GM12891 (cell line): ENCODE measurements around the gene UBE2U.
A peak's percentile ranks its signal among the peaks of the same experiment; 100 is the strongest.
"Not testable (repeated sequence)": the region's sequence is repeated elsewhere in the genome, so short reads cannot be mapped to it uniquely, and the experiment has no call there.

Experiments used
- DNase-seq: peaks from one replicate; pipeline ENCODE4 v3.0.0; 2011; ENCODE audit warnings: low spot score; ENCODE audit not compliant: insufficient read length
- FAIRE-seq: peaks from 2 replicates; lab custom pipeline; 2011; peaks lifted over from hg19 to GRCh38; lab: Jason Lieb, UNC
- PAX5 ChIP-seq: IDR thresholded peaks from 2 replicates; pipeline ENCODE4 v1.6.1; 2011; ENCODE audit warnings: low read length, moderate library complexity, mild to moderate bottlenecking; ENCODE audit not compliant: insufficient read depth, severe bottlenecking
- POLR2A ChIP-seq: IDR thresholded peaks from 2 replicates; pipeline ENCODE4 v1.6.1; 2011; ENCODE audit warnings: low read depth, low read length, control low read depth
- POLR2AphosphoS5 ChIP-seq: IDR thresholded peaks from 2 replicates; pipeline ENCODE4 v1.6.1; 2011; ENCODE audit warnings: low read depth, low read length, control low read depth
- POU2F2 ChIP-seq: IDR thresholded peaks from 2 replicates; pipeline ENCODE4 v1.6.1; 2011; ENCODE audit warnings: low read depth, mild to moderate bottlenecking, control low read depth, low read length, moderate library complexity
- SPI1 ChIP-seq: IDR thresholded peaks from 2 replicates; pipeline ENCODE4 v1.6.1; 2011; ENCODE audit warnings: low read depth, low read length, control low read depth
- TAF1 ChIP-seq: IDR thresholded peaks from 2 replicates; pipeline ENCODE4 v1.6.1; 2011; ENCODE audit warnings: low read depth, low read length, control low read depth

The UBE2U gene

GRCh38 chr1:64248065-64248464, 44.6 kb downstream of the UBE2U start:
- no peak for DNase-seq
- TF ChIP-seq TAF1 (no peak), SPI1 (no peak)
- no peak for FAIRE-seq

GRCh38 chr1:64250472-64250871, 47.0 kb downstream of the UBE2U start:
- not testable (repeated sequence) for DNase-seq, FAIRE-seq

- DNase-seq = no peak
- no peak for FAIRE-seq
- TF ChIP-seq SPI1 = no peak
- TF ChIP-seq POLR2A = no peak
- no peak for TF ChIP-seq POU2F2
- no peak for TF ChIP-seq TAF1
- TF ChIP-seq POLR2AphosphoS5 = no peak
- TF ChIP-seq PAX5 = no peak
Measured at GRCh38 chr1:64251971-64252370, 48.5 kb downstream of the UBE2U start.

- not testable (repeated sequence) for FAIRE-seq, DNase-seq
Measured at GRCh38 chr1:64257233-64257632, 53.8 kb downstream of the UBE2U start.

GRCh38 chr1:64258444-64258843, 55.0 kb downstream of the UBE2U start:
- not testable (repeated sequence) for FAIRE-seq, DNase-seq

GRCh38 chr1:64263335-64263734, 59.9 kb downstream of the UBE2U start:
- TF ChIP-seq SPI1 (no peak), POLR2A (no peak), PAX5 (no peak), TAF1 (no peak), POU2F2 (no peak), POLR2AphosphoS5 (no peak)
- DNase-seq = no peak
- FAIRE-seq = no peak

GRCh38 chr1:64263856-64264255, 60.4 kb downstream of the UBE2U start:
- TF ChIP-seq SPI1 = no peak
- no peak for TF ChIP-seq POLR2AphosphoS5
- TF ChIP-seq POU2F2 = no peak
- TF ChIP-seq POLR2A = no peak
- no peak for TF ChIP-seq PAX5
- no peak for TF ChIP-seq TAF1
- DNase-seq (no peak), FAIRE-seq (no peak)

GRCh38 chr1:64265141-64265540, 61.7 kb downstream of the UBE2U start:
- DNase-seq (no peak), FAIRE-seq (no peak)
- TF ChIP-seq POU2F2 (no peak), TAF1 (no peak), PAX5 (no peak), SPI1 (no peak), POLR2A (no peak), POLR2AphosphoS5 (no peak)

- FAIRE-seq (no peak), DNase-seq (no peak)
- TF ChIP-seq SPI1 (peak; percentile 67), POLR2AphosphoS5 (no peak), PAX5 (no peak), TAF1 (no peak), POLR2A (no peak)
Measured at GRCh38 chr1:64266991-64267390, 63.6 kb downstream of the UBE2U start.

- TF ChIP-seq TAF1 = no peak
- FAIRE-seq = no peak
- DNase-seq = peak; percentile 35
Measured at GRCh38 chr1:64268653-64269557, 65.5 kb downstream of the UBE2U start.

GRCh38 chr1:64269558-64269884, 66.1 kb downstream of the UBE2U start:
- FAIRE-seq (no peak), DNase-seq (no peak)
- TF ChIP-seq POLR2A = no peak
- TF ChIP-seq POU2F2 = no peak
- TF ChIP-seq PAX5 = no peak
- no peak for TF ChIP-seq POLR2AphosphoS5
- TF ChIP-seq TAF1 = no peak
- TF ChIP-seq SPI1 = no peak
